ENCODE measurements around the gene ARL3.

DNA sequence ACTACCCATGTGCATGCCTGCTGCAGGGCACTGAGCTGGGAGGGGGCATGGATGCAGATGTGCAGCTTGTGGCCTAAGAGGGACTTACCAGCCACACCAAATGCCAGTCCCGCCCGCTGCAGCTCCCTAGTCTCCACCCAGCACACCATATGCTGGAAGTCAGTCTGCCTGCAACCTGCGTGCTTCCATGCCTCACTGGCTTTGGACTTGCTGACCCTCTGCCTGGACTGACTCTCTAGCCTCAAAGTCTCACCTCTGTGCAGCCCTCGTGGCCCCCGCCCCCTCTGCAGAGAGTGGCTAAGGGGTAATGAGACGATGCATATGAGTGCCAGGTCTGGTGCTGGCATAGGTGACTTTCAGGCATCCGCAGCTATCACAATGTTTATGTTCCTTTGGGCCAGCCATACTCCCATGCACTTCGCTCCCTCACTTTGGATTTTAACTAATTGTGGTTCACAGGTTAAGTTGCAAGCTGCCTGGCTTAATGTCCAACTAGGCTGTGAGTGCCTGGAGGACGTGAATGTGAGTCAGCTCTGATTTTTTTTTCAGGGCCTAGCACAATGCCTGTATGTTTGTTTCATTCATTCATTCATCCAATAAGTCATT, 48.2 kb downstream of the ARL3 start:
- TF ChIP-seq, protein P1, sequence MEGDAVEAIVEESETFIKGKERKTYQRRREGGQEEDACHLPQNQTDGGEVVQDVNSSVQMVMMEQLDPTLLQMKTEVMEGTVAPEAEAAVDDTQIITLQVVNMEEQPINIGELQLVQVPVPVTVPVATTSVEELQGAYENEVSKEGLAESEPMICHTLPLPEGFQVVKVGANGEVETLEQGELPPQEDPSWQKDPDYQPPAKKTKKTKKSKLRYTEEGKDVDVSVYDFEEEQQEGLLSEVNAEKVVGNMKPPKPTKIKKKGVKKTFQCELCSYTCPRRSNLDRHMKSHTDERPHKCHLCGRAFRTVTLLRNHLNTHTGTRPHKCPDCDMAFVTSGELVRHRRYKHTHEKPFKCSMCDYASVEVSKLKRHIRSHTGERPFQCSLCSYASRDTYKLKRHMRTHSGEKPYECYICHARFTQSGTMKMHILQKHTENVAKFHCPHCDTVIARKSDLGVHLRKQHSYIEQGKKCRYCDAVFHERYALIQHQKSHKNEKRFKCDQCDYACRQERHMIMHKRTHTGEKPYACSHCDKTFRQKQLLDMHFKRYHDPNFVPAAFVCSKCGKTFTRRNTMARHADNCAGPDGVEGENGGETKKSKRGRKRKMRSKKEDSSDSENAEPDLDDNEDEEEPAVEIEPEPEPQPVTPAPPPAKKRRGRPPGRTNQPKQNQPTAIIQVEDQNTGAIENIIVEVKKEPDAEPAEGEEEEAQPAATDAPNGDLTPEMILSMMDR (IDR thresholded peaks at IDR 0.05) = no peak
- no peak for TF ChIP-seq POLR2A (IDR thresholded peaks at IDR 0.05)
- TF ChIP-seq POLR2AphosphoS5 (IDR thresholded peaks at IDR 0.05) = no peak
- no peak for TF ChIP-seq EP300 (IDR thresholded peaks at IDR 0.05)

Data from sigmoid colon (tissue), 4 donors.